ENCODE results near the gene PTH2R. TPM values are rescaled to one million over a fixed set of nuclear protein-coding genes. Genes with fewer than 3 reads are reported as not detected.

PTH2R gene
- total and polyA plus RNA-seq, 2 donors, result 0.37 to 0.38 TPM

DNA sequence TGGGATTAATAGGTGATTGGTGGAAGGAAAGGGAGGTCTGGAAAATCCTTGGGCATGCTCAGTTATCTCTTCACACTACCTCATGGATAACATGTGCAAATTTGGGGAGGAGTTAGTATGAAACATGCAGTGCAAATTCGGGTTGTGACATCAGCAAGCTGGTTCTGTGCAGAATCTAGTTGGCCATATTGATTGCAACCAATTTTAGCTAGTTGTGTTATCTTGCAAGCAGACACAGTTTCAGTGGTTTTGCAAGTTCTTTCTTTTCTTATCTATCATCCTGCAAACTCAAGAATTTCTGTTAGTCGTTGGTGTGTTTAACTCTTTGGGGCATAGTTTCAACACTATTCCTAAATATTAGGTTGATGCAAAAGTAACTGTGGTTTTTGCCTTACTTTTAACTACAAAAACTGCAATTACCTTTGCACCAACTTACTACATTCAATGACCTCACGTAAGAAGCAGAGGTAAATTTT is 135.4 kb downstream of the PTH2R start:
- Histone ChIP-seq H3K4me1 (ENCODE audit: control insufficient read depth in 2 of 2, insufficient read depth in 2 of 2, low read length in 2 of 2) (no peaks in the 10 kb centered on the region), H3K27ac (ENCODE audit: low read depth in 1 of 2, low read length in 1 of 2) (no peak overlapping the region), H3K9me3 (ENCODE audit: control insufficient read depth in 2 of 2, insufficient read depth in 1 of 2, low read length in 1 of 2) (no peaks in the 10 kb centered on the region), H3K27me3 (ENCODE audit: control insufficient read depth in 2 of 2, insufficient read depth in 1 of 2, low read length in 1 of 2) (no peaks in the 10 kb centered on the region), H3K36me3 (ENCODE audit: control insufficient read depth in 2 of 2, insufficient read depth in 2 of 2, low read length in 1 of 2) (no peaks in the 10 kb centered on the region), H3K4me3 (ENCODE audit: low read length in 2 of 2) (no peak overlapping the region)
- DNase-seq (ENCODE audit: low read depth in 6 of 9, low spot score in 9 of 9), result no peak
- WGBS, result 41% methylated on average over 3 of the region's 3 CpGs

- Histone ChIP-seq H3K4me3 (ENCODE audit: low read length in 2 of 2) (no peak overlapping the region), H3K27ac (ENCODE audit: low read depth in 1 of 2, low read length in 1 of 2) (no peak overlapping the region), H3K36me3 (ENCODE audit: control insufficient read depth in 2 of 2, insufficient read depth in 2 of 2, low read length in 1 of 2) (no peaks in the 10 kb centered on the region), H3K4me1 (ENCODE audit: control insufficient read depth in 2 of 2, insufficient read depth in 2 of 2, low read length in 2 of 2) (no peaks in the 10 kb centered on the region), H3K27me3 (ENCODE audit: control insufficient read depth in 2 of 2, insufficient read depth in 1 of 2, low read length in 1 of 2) (no peaks in the 10 kb centered on the region), H3K9me3 (ENCODE audit: control insufficient read depth in 2 of 2, insufficient read depth in 1 of 2, low read length in 1 of 2) (no peaks in the 10 kb centered on the region)
- DNase-seq (ENCODE audit: low read depth in 6 of 9, low spot score in 9 of 9), result no peak
- WGBS, result 81% methylated on average over 1 of the region's 1 CpG
These were observed 136.0 kb downstream of the PTH2R start for GRCh38 chr2:208542465-208543041.

Other genes with a start within 250 kb of the PTH2R start
- 0.09 TPM for gene CRYGA, start 243.2 kb upstream of the PTH2R start, total RNA-seq
- 0.11 TPM for gene CRYGA, start 243.2 kb upstream of the PTH2R start, polyA plus RNA-seq
- gene C2orf80, start 216.8 kb upstream of the PTH2R start, total RNA-seq, result not detected
- 0.07 TPM for gene C2orf80, start 216.8 kb upstream of the PTH2R start, polyA plus RNA-seq
- 32.8 TPM for gene IDH1, start 151.7 kb upstream of the PTH2R start, total RNA-seq
- 51.3 TPM for gene IDH1, start 151.7 kb upstream of the PTH2R start, polyA plus RNA-seq
- 25.7 TPM for gene PIKFYVE, start 140.5 kb upstream of the PTH2R start, total RNA-seq
- 13.0 TPM for gene PIKFYVE, start 140.5 kb upstream of the PTH2R start, polyA plus RNA-seq